HG03103 (cell line): ENCODE measurements around the gene MEGF10.

Experiments used
- ATAC-seq: cut with Tn5 transposase; IDR thresholded peaks from one replicate; pipeline ENCODE4 v1.9.1; 2021; ENCODE audit warnings: low read depth; ENCODE audit not compliant: unreplicated experiment

The MEGF10 gene

DNA sequence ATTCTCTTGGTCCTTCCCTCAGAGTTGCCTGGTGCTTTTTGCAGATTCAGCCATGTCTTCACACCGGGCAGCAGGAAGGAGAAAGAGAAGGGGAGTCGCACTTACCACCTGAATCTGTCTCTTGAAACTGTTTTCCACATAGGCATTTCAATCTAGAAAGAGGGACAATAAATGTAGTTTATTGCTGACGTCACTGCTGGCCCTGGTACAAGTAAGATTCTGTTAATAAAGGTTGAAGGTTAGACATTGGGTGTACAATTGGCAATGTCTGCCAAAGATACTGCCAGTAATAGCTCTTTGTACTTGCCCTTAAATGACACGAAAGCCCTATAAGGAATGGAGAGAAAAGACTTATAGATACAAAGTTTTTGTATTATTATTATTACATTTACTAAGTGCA, 72.8 kb downstream of the MEGF10 start:
- ATAC-seq = no peak

DNA sequence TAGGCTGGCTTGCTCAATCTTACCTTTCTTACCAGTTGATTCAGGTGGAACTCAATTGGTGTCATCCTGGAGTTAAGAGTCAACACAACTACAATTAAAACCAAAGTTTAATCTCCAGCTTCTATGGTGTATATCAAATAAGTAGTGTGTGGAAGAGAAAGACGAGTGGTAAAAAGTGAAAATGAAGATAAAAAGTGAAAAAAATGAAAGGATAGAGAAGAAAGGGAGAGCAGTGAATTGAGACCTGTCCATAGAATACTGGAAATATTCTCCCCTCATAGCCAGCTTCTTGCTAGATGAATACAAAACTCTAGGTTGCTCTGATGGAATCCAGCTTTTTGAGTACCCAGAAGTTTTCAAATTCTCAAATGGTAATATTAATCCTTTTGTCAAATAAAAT, 76.4 kb downstream of the MEGF10 start:
- no peak for ATAC-seq

DNA sequence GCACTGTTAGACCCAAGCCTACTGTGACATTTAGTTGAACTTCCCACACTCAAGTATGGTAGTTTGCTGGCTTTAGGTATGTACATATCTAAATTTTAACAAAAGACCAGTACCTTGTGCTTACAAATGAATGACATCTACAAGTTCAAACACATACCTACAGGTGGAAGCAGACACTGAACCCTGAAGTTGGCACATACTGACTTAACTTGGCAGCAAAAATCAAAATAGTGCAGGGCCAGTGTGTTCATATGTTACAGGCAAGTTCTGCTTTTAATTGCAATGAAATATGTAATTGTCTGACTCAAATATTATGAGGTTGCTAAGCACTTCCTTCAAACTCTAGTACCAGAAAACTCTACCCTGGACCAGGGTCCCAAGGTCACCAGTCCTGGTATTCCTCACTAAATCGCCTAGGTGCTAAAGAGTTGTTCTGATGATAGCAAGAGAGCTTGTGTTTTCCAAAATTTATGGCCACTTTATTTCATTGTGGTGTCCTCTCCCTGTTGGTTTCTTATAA, 77.4 kb downstream of the MEGF10 start:
- ATAC-seq = no peak

DNA sequence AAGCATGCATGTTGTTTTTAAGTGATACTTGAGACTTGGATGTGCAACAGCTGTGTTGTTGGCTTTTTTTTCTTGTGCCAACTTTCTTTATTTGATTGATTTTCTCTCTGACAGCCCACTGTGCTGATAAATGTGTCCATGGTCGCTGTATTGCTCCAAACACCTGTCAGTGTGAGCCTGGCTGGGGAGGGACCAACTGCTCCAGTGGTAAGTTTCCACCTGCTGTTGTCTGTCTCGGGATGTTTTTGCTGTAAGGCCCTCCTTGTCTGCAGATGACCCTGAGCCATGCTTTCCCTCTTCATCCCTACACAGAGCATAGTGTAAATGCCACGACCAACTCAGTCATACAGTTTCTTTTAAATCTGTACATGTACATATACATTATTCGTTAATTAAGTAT, 79.2 kb downstream of the MEGF10 start:
- no peak for ATAC-seq

DNA sequence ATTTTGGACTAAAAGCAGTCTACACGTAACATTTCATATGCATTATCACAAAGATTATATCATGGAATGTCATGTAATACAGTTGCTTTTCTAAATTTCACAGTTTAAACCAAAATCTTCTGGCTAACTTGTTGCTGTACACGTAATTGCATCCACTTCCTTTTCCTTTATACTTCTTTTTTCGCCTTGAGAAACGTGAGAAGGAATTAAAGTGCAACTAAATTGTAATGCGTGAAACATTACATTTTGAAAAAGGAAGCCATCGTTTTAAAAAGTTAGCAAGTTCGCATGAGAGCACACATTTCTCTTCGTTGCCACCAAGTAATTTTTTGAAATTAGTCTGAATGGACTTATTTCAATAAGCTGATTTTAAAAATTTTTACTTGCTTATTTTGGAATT, 80.0 kb downstream of the MEGF10 start:
- ATAC-seq = no peak

DNA sequence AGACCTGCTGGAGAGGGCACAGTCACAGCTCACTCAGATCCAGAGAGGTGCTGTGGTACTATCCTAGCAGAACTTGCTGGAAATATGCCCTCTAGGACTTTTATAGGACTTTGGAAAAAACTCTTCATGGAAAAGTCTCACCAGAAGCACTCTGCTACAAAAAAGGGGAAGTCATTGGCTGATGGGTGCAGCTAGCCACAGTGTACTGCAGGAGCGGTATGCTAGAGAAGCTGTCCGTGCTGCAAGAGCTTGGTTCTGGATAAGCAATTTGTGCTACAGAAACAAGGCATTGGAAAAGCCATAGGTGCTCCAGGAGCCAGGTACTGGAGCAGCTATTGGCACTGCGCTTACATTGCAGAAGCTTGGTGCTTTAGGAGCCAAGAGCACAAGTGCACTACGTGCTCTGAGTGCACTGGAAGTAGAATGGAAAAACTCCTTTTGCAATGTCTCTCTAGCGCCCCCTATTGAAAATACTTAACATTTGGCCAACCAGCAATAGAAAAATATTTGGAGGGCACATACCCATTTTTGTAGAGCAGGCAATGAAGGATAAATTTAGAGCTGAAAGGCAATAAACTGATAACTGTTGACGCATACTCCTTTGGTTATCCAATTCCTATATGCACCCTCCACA, 83.4 kb downstream of the MEGF10 start:
- no peak for ATAC-seq

DNA sequence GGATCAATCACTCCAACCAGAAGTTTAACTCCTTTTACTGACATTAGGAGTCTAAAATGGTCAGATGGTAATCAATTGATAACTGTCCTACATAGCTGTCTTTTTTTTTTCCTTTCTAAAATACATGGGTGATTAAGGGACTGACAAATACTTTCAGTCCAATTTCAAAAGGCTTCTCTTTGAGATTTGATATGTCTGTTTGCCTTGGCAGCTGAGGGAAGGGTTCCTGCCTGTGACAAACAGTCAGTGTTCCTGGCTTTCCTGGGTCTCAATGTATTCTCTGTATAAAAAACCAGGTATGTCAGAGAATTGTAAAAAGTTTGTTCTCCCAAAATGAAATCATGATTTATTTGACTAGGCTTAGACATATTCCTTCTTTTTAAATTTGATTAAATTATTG, 84.5 kb downstream of the MEGF10 start:
- no peak for ATAC-seq

DNA sequence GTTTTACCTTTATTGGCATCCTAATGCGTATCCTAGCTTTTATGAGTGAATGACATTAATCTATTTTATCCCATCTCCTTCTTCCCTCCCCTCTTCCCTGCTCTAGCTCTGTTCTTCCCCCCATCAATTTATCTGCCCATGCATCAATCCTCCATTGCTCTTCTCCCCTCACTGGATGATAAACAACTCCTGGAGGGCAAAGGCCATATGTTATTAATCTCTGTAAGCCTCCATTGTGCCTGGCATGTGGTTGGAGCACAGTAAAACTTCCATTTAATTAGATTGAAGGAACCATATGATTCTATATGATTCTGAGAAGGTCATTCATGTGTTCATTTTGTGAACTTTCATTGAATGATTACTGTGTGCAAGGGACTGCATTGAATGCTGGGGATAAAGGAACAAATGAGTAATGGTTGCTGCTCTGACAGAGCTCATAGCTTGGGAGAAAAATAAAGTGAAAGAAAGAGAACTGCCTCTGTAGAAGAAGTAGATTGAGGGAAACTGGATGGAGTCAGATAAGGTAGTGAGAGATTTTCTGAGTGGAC, 85.0 kb downstream of the MEGF10 start:
- no peak for ATAC-seq

DNA sequence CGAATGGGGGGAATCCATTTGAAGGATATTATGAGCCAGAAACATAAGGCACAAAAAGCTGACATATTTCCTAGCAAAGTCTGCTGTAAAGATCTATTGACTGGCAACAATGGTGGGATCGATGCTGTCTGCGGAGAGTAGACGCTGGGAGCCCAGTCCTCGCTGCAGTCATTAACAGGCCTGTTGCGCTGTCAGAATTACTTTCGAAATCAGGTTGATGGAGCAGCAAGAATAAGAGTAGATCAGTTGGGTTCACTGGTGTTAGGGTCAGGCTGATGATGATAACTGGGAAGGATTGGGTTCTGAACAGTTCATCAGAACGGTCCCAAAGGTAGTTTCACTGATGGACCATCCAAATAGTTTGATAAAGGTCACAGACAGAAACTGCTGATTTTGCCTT, 87.1 kb downstream of the MEGF10 start:
- no peak for ATAC-seq

DNA sequence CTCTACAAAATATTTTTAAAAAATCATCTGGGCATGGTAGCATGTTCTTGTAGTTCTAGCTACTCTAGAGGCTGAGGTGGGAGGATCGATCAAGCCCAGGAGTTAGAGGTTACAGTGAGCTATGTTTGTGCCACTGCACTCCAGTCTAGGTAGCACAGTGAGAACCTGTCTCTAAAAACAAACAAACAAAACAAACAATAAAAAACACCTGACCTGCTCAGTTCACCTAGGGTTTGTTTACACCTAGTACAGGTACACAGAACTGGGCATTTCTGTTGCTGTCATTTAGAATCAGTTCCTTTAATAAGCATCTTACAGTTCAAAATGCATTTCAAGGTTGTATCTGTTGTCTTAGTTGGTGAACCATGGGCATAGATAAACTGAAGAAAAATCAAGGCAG, 95.3 kb downstream of the MEGF10 start:
- ATAC-seq = no peak

DNA sequence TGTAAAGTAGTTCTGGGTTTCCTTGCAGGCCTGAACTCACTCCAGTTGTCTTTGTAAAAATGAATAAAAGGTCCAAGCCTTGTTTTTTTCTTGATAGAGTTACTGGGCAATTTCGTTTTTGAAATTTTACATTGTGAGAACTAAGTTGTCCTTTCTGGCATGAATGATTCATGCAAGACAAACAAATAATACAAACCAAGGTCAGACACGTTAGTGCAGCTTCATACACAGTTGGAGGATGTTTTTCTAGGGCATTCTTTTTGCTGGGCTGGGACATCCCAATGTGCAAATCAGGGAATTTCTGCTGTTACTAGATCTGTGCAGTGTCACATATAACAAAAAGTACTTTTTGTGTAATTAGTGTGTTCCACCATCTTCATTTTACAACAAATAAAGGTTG, 96.0 kb downstream of the MEGF10 start:
- no peak for ATAC-seq

DNA sequence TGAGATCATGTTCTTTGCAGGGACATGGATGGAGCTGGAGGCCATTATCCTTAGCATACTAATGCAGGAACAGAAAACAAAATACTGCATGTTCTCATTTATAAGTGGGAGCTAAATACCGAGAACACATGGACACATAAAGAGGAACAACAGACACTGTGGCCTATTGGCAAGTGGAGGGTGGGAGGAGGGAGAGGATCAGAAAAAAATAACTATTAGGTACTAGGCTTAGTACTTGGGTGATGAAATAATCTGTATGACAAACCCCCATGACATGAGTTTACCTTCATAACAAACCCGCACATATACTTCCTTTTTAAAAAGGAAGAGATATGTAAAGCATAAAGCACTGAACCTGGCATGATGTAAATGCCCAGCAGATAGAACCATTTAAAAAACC, 99.0 kb downstream of the MEGF10 start:
- ATAC-seq = no peak

DNA sequence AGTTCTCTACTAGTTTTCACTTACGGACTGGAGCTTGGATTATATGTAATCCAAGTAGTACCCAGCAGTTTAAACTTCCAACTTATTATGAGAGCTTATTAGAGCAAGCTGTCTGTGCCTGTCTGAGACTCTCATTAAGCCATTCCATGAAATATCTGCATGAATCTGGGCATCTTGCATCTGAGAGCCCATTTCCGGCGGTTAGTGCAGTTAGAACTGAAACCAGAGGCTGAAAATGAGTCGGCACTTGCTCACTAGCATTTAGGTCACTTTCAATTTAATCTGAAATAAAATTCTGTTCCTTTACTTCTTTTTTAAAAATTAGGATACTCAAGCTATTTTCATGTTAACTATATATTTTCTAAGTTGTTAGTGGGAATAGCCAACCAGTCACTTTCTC, 102.2 kb downstream of the MEGF10 start:
- ATAC-seq = no peak

DNA sequence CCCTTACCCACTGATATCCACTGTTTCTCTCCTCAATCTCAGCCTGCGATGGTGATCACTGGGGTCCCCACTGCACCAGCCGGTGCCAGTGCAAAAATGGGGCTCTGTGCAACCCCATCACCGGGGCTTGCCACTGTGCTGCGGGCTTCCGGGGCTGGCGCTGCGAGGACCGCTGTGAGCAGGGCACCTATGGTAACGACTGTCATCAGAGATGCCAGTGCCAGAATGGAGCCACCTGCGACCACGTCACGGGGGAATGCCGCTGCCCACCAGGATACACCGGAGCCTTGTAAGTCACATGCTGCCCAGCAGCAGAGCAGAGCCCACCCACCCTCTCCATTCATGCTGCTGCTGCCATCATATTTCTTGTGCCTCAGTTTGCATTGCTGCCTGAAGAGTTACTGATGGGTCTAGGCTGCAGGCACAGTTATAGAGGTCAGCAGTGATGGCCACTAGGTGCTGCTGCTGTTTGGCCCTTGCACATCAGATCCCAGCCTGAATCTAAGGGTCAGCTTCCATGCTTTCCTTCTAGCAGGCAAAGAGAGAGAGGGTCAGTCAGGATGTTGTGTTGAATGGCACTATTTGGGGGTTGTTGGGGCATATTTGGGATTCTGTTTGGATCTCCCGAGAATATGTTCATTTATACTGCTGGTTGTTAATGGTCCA, 106.0 kb downstream of the MEGF10 start:
- ATAC-seq = no peak

DNA sequence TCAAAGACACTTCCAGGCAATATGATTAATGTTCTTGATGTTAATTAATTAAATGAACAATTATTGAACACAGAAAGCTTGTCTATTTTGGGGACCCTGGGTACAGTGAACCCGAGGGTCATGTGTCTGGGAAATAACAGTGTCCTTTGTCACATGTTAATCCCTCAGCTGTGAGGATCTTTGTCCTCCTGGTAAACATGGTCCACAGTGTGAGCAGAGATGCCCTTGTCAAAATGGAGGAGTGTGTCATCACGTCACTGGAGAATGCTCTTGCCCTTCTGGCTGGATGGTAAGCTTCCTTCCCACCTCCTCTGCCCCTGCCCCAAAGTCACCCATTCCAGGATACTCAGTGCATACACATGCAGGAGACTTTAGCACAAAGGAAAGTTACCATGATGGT, 107.9 kb downstream of the MEGF10 start:
- no peak for ATAC-seq

DNA sequence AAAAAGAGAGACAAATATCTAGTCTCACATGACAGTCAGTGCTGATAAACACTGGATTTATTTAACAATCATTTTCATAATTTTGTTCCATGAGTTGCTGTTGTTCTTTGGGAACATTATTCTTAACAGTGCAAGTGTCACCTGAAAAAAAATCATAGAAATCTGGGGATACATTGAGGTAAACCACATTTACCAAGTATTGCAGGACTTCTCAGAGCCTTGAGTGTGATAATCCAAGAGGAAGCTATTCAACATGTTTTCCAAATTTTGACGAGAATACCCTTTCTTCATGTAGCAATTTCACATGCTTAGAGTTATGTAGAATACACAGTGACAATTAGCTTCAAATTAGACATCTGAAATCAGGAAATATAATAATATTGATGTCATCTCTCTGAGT, 108.5 kb downstream of the MEGF10 start:
- ATAC-seq = no peak

DNA sequence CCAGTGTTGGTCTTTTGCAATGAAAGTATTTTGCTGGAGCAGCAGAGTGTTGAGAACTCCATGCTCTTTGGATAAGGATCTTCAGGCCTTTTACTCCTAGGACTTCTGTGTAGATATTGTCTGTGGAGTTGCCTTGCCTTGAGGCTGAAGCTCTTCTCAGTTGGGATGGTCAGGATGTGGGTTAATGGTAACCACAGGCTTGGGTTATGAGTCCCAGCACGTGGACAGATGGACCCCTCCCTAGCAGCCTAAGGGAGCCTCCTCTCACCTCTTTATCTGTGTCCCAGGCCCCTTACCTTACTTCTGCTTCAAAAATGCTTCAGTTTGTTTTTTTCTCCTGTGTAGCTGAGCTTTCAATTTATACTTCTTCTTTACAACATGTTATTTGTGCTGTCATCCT, 109.9 kb downstream of the MEGF10 start:
- no peak for ATAC-seq

DNA sequence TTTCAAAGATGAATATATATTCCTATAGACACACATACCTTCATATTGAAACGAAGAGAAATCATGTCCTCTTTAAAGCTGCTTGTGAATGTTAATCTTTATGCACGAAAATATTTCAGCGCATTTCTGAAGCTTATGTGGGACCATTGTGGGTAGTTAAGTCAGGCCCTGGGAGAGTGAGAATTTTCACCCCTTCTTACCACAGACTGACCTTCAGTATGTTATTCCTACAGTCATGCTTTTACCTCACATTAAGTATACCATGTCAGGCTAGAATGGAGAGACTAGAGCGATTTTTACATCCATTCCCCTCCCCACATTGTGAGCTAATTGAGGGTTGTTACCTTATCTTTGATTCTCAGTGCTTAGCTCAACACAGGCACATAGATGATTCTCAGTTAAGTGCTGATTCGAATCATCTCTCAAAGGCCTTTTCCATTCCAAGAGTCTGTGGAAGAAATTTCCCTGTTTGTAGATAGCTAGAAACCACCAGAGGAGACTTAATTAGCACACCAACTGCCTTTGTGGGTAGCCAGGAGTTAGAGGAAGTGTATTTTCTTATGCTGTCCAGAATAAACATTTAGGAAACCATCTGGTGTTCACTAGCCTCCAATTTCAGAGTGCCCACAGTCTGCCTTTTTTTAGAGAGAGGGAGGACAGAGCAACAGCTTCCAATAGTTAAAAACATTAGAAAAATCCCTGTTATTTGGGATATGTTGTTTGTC, 110.5 kb downstream of the MEGF10 start:
- ATAC-seq = no peak

DNA sequence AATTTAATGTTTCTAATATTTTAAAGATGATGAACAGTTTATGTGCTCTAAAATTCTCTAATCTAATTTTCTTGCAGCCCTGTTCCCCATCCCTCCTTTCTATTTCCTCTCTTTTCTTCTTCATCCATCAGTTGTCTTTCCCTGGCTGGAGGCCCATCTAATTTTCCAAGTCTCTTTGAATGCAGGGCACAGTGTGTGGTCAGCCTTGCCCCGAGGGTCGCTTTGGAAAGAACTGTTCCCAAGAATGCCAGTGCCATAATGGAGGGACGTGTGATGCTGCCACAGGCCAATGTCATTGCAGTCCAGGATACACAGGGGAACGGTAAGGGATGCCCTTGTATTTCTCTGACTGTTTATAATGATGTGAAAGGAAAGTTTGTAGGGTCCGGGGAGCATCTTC, 111.8 kb downstream of the MEGF10 start:
- no peak for ATAC-seq

DNA sequence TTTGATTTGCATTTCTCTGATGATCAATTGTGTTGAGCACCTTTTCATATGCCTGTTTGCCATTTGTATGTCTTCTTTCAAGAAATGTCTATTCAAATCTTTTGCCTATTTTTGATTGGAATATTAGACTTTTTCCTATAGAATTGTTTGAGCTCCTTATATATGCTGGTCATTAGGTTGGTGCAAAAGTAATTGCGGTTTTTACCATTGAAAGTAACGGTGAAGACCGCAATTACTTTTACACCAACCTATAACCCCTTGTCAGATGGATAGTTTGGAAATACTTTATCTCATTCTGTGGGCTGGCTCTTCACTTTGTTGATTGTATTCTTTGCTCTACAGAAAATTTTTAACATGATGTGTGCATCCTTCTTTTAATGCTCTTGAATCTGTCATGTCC, 113.6 kb downstream of the MEGF10 start:
- ATAC-seq = no peak

DNA sequence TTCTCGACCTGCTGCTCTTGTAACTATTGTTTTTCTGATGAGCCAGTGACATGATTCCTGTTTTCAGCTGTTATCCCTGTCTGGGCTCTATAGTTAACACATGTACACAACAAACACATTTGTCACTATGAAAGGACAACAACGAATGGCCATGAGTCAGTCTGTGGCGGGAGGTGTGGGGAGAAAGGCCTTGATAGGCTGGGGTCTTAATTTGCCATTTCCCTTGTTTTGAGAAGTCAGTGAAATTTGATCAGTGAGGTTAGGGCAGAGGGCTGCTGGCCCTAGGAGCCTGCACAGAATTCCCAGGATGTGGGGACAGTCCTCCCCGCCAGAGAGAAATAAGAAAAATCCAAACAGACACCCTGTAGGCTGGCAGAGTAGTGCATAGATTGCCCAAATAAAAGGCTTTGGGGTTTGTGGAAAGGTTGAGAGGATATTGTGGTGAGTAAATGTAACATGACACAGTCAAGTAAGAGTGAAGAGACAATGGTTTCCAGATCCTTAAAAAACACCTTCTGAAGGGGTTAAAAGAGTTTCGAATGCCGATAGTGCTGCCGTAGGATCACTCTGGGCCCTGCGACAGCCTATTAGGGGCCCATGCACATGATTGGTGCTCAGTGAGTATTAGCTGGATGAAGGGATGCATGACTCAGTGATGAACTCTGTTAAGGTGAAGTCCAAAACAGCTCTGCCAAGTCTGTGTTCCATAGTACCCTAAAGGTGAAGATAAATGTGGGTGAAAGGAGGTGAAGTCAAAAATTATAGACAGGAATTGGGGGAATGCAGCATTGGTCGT, 115.9 kb downstream of the MEGF10 start:
- ATAC-seq = no peak
